A549 (cell line): ENCODE measurements around the gene TMEM128.

Source experiments
- CTCF ChIP-seq: fragments of >200 bp; sonication (Bioruptor Twin); formaldehyde crosslinking; IDR thresholded peaks from 3 replicates; pipeline ENCODE4 v1.5.1; 2016
- MAX ChIP-seq: IDR thresholded peaks from 2 replicates; pipeline ENCODE4 v1.6.1; 2012

GRCh38 chr4:4249866-4250265 is 1.8 kb upstream of the TMEM128 start:
- TF ChIP-seq CTCF (no peak), MAX (no peak)
